ENCODE data around the gene ZBTB39.

Gene ZBTB39

DNA sequence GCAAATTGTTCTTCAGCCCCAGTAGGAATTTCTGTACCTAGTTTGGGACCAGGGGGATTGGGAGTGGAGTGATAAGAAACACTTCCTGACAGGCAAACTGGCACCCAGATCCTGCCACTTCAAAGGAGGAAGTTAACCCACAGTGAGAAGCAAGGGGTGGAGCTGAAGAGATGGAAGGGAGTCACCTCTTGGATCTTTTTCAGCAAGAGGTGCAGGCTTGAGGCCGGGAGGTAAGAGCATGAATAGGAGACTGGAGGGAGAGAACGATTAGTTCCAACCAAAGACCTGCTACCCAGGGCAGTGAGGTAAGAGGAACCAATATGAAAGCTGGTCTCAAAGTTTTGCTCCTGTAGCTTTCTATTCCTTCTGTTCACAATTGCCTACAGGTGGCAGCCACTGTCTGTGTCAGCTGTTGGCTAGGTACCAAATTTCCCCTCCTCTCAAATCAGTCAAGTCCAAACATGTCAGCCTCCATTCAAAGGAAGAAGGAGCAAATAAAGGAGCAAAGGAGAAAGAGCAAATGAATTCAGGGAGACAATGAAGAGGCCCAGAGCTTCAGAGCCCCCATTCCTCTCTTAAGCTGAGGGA lies 24.9 kb upstream of the ZBTB39 start:
- H4K8ac ChIP-seq (ENCODE audit: low read depth, low read length): no peak overlapping the region
- H2AFZ ChIP-seq (ENCODE audit: insufficient read depth, low read length, poor library complexity): no peak overlapping the region
- H3K4me3 ChIP-seq (ENCODE audit: low read depth, low read length): no peak overlapping the region
- H4K91ac ChIP-seq (ENCODE audit: low read depth, low read length): peak overlapping the region; percentile 48
- no peak overlapping the region for H2AK5ac ChIP-seq (ENCODE audit: low read length)
- no peaks in the 10 kb centered on the region for H3K27me3 ChIP-seq (ENCODE audit: insufficient read depth, low read length)
- no CpG with 5 or more reads among the region's 2 CpGs for WGBS (ENCODE audit: extremely low coverage, insufficient coverage, insufficient read length)
- no peak overlapping the region for H2BK120ac ChIP-seq (ENCODE audit: insufficient read depth, low read length, poor library complexity)
- H2BK12ac ChIP-seq (ENCODE audit: low read length): no peak overlapping the region
- H3K4ac ChIP-seq (ENCODE audit: low read depth, low read length): no peak overlapping the region
- H3K9ac ChIP-seq (ENCODE audit: low read length): no peak overlapping the region
- H3K4me2 ChIP-seq (ENCODE audit: low read length): no peak overlapping the region
- no peaks in the 10 kb centered on the region for H3K9me3 ChIP-seq (ENCODE audit: insufficient read depth, low read depth, low read length)
- H3K18ac ChIP-seq (ENCODE audit: low read length): no peak overlapping the region
- H3K79me1 ChIP-seq (ENCODE audit: low read length): peaks cover 1% of the 10 kb centered on the region
- no peak overlapping the region for H4K12ac ChIP-seq (ENCODE audit: low read depth, low read length)
- H3K4me1 ChIP-seq (ENCODE audit: control insufficient read depth in 1 of 2, insufficient read depth in 2 of 2, low read length in 2 of 2): peaks cover 0 to 3% of the 10 kb centered on the region in 2 experiments
- H3K23ac ChIP-seq (ENCODE audit: low read length): no peak overlapping the region
- H2BK5ac ChIP-seq (ENCODE audit: low read depth, low read length, poor library complexity): no peak overlapping the region
- H3K27ac ChIP-seq (ENCODE audit: low read depth, low read length): no peak overlapping the region
- H3K36me3 ChIP-seq (ENCODE audit: control insufficient read depth in 1 of 2, insufficient read depth in 2 of 2, low read length in 2 of 2): no peaks in the 10 kb centered on the region
- H3K14ac ChIP-seq (ENCODE audit: low read length): no peak overlapping the region
- no peak for DNase-seq
- H3K79me2 ChIP-seq (ENCODE audit: control insufficient read depth, insufficient read depth, low read length, poor library complexity): no peaks in the 10 kb centered on the region

DNA sequence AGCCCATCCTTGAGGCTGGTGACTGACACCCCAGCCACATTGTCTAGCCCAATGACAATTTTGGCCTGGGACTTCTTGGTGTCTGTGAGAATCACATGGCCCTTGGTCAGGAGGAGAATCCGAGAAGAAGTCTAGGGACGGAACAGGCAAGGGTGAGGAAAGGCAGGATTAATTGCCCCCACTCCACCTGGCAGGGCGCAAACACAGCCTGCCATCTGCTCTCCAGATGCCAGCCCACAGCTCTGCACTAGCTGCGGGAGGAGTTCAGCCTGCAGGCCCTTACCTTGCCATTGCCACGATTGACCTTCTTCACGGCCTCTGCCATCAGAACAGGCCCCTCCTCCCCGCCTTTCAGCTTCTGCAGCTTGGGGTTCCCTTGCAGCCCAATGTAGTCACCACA lies 23.1 kb upstream of the ZBTB39 start:
- Histone ChIP-seq H3K79me1 (ENCODE audit: low read length) (peaks cover 1% of the 10 kb centered on the region), H3K4me3 (ENCODE audit: low read depth, low read length) (no peak overlapping the region)
- WGBS (ENCODE audit: extremely low coverage, insufficient coverage, insufficient read length): no CpG with 5 or more reads among the region's 7 CpGs

DNA sequence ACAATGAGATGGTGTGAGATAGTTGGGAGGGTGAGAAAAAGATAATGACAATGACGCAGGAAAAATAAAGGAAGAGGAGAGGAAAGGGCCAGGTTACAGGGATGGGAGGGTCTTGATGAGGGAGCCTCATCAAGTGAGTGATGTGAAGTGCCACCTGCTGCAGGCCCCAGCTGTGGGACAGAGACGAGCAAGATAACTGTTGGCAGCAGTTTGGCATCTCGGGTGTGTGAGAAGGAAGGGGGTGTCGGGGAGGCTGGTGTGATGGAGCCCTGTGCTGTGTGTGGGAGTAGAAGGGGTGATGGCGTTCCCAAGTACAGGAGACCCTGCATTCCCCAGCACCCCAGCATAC lies 21.4 kb upstream of the ZBTB39 start:
- DNase-seq: no peak
- H4K91ac ChIP-seq (ENCODE audit: low read depth, low read length): no peak overlapping the region
- no peaks in the 10 kb centered on the region for H3K36me3 ChIP-seq (ENCODE audit: control insufficient read depth in 1 of 2, insufficient read depth in 2 of 2, low read length in 2 of 2)

More for the DNA sequence above, 23.1 kb upstream of the ZBTB39 start:
- Histone ChIP-seq H3K18ac (ENCODE audit: low read length) (no peak overlapping the region), H3K4ac (ENCODE audit: low read depth, low read length) (no peak overlapping the region), H3K9ac (ENCODE audit: low read length) (no peak overlapping the region), H2AFZ (ENCODE audit: insufficient read depth, low read length, poor library complexity) (no peak overlapping the region), H3K36me3 (ENCODE audit: control insufficient read depth in 1 of 2, insufficient read depth in 2 of 2, low read length in 2 of 2) (no peaks in the 10 kb centered on the region), H3K4me2 (ENCODE audit: low read length) (no peak overlapping the region), H3K27ac (ENCODE audit: low read depth, low read length) (no peak overlapping the region), H3K9me3 (ENCODE audit: insufficient read depth, low read depth, low read length) (no peaks in the 10 kb centered on the region), H3K27me3 (ENCODE audit: insufficient read depth, low read length) (no peaks in the 10 kb centered on the region), H3K14ac (ENCODE audit: low read length) (no peak overlapping the region), H3K4me1 (ENCODE audit: control insufficient read depth in 1 of 2, insufficient read depth in 2 of 2, low read length in 2 of 2) (no peaks in the 10 kb centered on the region), H2BK120ac (ENCODE audit: insufficient read depth, low read length, poor library complexity) (no peak overlapping the region), H4K12ac (ENCODE audit: low read depth, low read length) (no peak overlapping the region), H2BK5ac (ENCODE audit: low read depth, low read length, poor library complexity) (no peak overlapping the region), H4K8ac (ENCODE audit: low read depth, low read length) (no peak overlapping the region), H4K91ac (ENCODE audit: low read depth, low read length) (no peak overlapping the region), H2AK5ac (ENCODE audit: low read length) (no peak overlapping the region), H3K23ac (ENCODE audit: low read length) (no peak overlapping the region), H3K79me2 (ENCODE audit: control insufficient read depth, insufficient read depth, low read length, poor library complexity) (no peaks in the 10 kb centered on the region), H2BK12ac (ENCODE audit: low read length) (no peak overlapping the region)
- DNase-seq: no peak

DNA sequence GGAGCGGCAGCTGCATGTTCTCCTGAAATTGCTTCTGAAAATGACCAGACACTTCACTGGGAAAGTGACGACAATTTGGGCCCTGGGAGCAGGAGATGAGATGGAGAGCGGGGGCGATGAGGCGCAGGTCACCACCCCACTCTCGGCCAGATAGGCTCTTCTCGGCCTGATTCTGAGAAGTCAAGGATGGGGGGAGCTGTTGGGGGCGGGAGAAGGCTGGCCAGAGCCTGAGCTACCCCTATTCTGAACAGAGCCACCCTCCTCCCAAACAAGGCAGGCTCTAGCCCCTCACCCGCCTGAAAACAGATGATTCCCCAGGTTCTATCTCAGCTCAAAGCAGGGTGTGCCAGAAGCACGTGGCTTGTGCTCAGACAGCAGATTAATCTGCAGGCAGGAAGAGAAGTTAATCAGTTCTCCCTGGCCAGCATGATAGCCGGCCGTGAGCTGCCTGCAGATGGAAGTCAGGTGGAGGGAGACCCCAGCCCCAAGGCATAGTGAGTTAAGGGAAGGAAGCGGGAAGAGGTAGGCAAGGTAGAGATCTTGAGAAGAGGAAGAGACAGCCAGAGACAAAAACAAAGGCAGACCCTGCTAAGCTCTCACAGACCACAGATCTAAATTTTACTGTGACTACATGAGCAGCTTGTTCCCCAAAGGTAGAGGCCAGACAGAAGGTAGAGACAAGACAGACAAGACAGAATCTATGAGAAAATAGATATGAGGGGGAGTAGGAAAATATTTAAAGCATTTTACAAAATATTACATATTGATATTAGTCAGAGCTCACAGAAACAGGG lies 20.9 kb upstream of the ZBTB39 start:
- H3K79me1 ChIP-seq (ENCODE audit: low read length): peaks cover 1% of the 10 kb centered on the region
- H3K9me3 ChIP-seq (ENCODE audit: insufficient read depth, low read depth, low read length): no peaks in the 10 kb centered on the region
- H3K4me2 ChIP-seq (ENCODE audit: low read length): no peak overlapping the region
- H3K4me1 ChIP-seq (ENCODE audit: control insufficient read depth in 1 of 2, insufficient read depth in 2 of 2, low read length in 2 of 2): peaks cover 0 to 2% of the 10 kb centered on the region in 2 experiments
- WGBS (ENCODE audit: extremely low coverage, insufficient coverage, insufficient read length): no CpG with 5 or more reads among the region's 13 CpGs
- no peak overlapping the region for H2BK5ac ChIP-seq (ENCODE audit: low read depth, low read length, poor library complexity)
- no peak overlapping the region for H2BK12ac ChIP-seq (ENCODE audit: low read length)
- H3K4me3 ChIP-seq (ENCODE audit: low read depth, low read length): no peak overlapping the region
- H2AK5ac ChIP-seq (ENCODE audit: low read length): no peak overlapping the region
- no peak overlapping the region for H3K4ac ChIP-seq (ENCODE audit: low read depth, low read length)
- no peak overlapping the region for H4K12ac ChIP-seq (ENCODE audit: low read depth, low read length)
- H3K79me2 ChIP-seq (ENCODE audit: control insufficient read depth, insufficient read depth, low read length, poor library complexity): no peaks in the 10 kb centered on the region
- H2AFZ ChIP-seq (ENCODE audit: insufficient read depth, low read length, poor library complexity): no peak overlapping the region
- H3K23ac ChIP-seq (ENCODE audit: low read length): no peak overlapping the region
- no peaks in the 10 kb centered on the region for H3K27me3 ChIP-seq (ENCODE audit: insufficient read depth, low read length)
- H4K8ac ChIP-seq (ENCODE audit: low read depth, low read length): no peak overlapping the region
- no peak overlapping the region for H2BK120ac ChIP-seq (ENCODE audit: insufficient read depth, low read length, poor library complexity)
- no peak overlapping the region for H3K27ac ChIP-seq (ENCODE audit: low read depth, low read length)
- H3K9ac ChIP-seq (ENCODE audit: low read length): no peak overlapping the region
- no peak overlapping the region for H3K18ac ChIP-seq (ENCODE audit: low read length)
- H3K36me3 ChIP-seq (ENCODE audit: control insufficient read depth in 1 of 2, insufficient read depth in 2 of 2, low read length in 2 of 2): no peaks in the 10 kb centered on the region
- DNase-seq: no peak
- no peak overlapping the region for H4K91ac ChIP-seq (ENCODE audit: low read depth, low read length)
- H3K14ac ChIP-seq (ENCODE audit: low read length): no peak overlapping the region

More for the DNA sequence above, 21.4 kb upstream of the ZBTB39 start:
- no peaks in the 10 kb centered on the region for H3K27me3 ChIP-seq (ENCODE audit: insufficient read depth, low read length)
- no peak overlapping the region for H3K9ac ChIP-seq (ENCODE audit: low read length)
- H3K79me1 ChIP-seq (ENCODE audit: low read length): peaks cover 1% of the 10 kb centered on the region
- no peak overlapping the region for H2BK120ac ChIP-seq (ENCODE audit: insufficient read depth, low read length, poor library complexity)
- H4K12ac ChIP-seq (ENCODE audit: low read depth, low read length): no peak overlapping the region
- peaks cover 0 to 2% of the 10 kb centered on the region in 2 experiments for H3K4me1 ChIP-seq (ENCODE audit: control insufficient read depth in 1 of 2, insufficient read depth in 2 of 2, low read length in 2 of 2)
- H4K8ac ChIP-seq (ENCODE audit: low read depth, low read length): no peak overlapping the region
- no peak overlapping the region for H3K4me2 ChIP-seq (ENCODE audit: low read length)
- H3K4ac ChIP-seq (ENCODE audit: low read depth, low read length): no peak overlapping the region
- no peak overlapping the region for H2AK5ac ChIP-seq (ENCODE audit: low read length)
- no peak overlapping the region for H3K18ac ChIP-seq (ENCODE audit: low read length)
- no peak overlapping the region for H3K4me3 ChIP-seq (ENCODE audit: low read depth, low read length)
- no peak overlapping the region for H3K23ac ChIP-seq (ENCODE audit: low read length)
- no peak overlapping the region for H3K27ac ChIP-seq (ENCODE audit: low read depth, low read length)
- no peaks in the 10 kb centered on the region for H3K9me3 ChIP-seq (ENCODE audit: insufficient read depth, low read depth, low read length)
- H2AFZ ChIP-seq (ENCODE audit: insufficient read depth, low read length, poor library complexity): no peak overlapping the region
- WGBS (ENCODE audit: extremely low coverage, insufficient coverage, insufficient read length): no CpG with 5 or more reads among the region's 5 CpGs
- H2BK12ac ChIP-seq (ENCODE audit: low read length): no peak overlapping the region
- H3K79me2 ChIP-seq (ENCODE audit: control insufficient read depth, insufficient read depth, low read length, poor library complexity): no peaks in the 10 kb centered on the region
- no peak overlapping the region for H2BK5ac ChIP-seq (ENCODE audit: low read depth, low read length, poor library complexity)
- H3K14ac ChIP-seq (ENCODE audit: low read length): no peak overlapping the region
